ENCODE data around the gene RXFP2.

RXFP2 gene

GRCh38 chr13:31733066-31733465 lies 6.3 kb upstream of the RXFP2 start:
- Histone ChIP-seq H3K27ac (replicated peaks) (no peak overlapping the region), H3K27me3 (ENCODE audit: insufficient read depth, poor library complexity, severe bottlenecking) (no peaks in the 10 kb centered on the region), H3K4me3 (replicated peaks; ENCODE audit: insufficient read depth, low read length) (no peak overlapping the region)
- TF ChIP-seq POLR2AphosphoS5 (IDR thresholded peaks at IDR 0.05; ENCODE audit: low read depth) (no peak), CTCF (IDR thresholded peaks at IDR 0.05; ENCODE audit: insufficient read depth, low read length) (no peak), SPI1 (IDR thresholded peaks at IDR 0.05; ENCODE audit: borderline replicate concordance, low read depth) (no peak), GABPA (IDR thresholded peaks at IDR 0.05; ENCODE audit: low read depth) (no peak), REST (IDR thresholded peaks at IDR 0.05; ENCODE audit: insufficient replicate concordance, low read depth) (no peak)
- DNase-seq (ENCODE audit: low read depth in 1 of 2, low spot score in 1 of 2), result no peak

- Histone ChIP-seq H3K4me3 (replicated peaks; ENCODE audit: insufficient read depth, low read length) (no peak overlapping the region), H3K27me3 (ENCODE audit: insufficient read depth, poor library complexity, severe bottlenecking) (no peaks in the 10 kb centered on the region), H3K27ac (replicated peaks) (no peak overlapping the region)
- TF ChIP-seq REST (IDR thresholded peaks at IDR 0.05; ENCODE audit: insufficient replicate concordance, low read depth), result no peak
- no peak for TF ChIP-seq SPI1 (IDR thresholded peaks at IDR 0.05; ENCODE audit: borderline replicate concordance, low read depth)
- no peak for DNase-seq (ENCODE audit: low read depth in 1 of 2, low spot score in 1 of 2)
Observed at GRCh38 chr13:31733647-31734046, 5.7 kb upstream of the RXFP2 start.

- peak; percentile 25 to 67 for DNase-seq (ENCODE audit: low read depth in 1 of 2, low spot score in 1 of 2)
- Histone ChIP-seq H3K27ac (replicated peaks) (no peak overlapping the region), H3K27me3 (ENCODE audit: insufficient read depth, poor library complexity, severe bottlenecking) (no peaks in the 10 kb centered on the region), H3K4me3 (replicated peaks; ENCODE audit: insufficient read depth, low read length) (no peak overlapping the region)
- TF ChIP-seq POLR2AphosphoS5 (IDR thresholded peaks at IDR 0.05; ENCODE audit: low read depth), result no peak
- peak; percentile 86 for TF ChIP-seq CTCF (IDR thresholded peaks at IDR 0.05; ENCODE audit: insufficient read depth, low read length)
Observed at GRCh38 chr13:31742097-31742734, 2.9 kb downstream of the RXFP2 start.

GRCh38 chr13:31747291-31747690 lies 8.0 kb downstream of the RXFP2 start:
- DNase-seq (ENCODE audit: low read depth in 1 of 2, low spot score in 1 of 2), result no peak
- peaks cover 4% of the 10 kb centered on the region for H3K27me3 ChIP-seq (ENCODE audit: insufficient read depth, poor library complexity, severe bottlenecking)
- TF ChIP-seq GABPA (IDR thresholded peaks at IDR 0.05; ENCODE audit: low read depth) (no peak), POLR2AphosphoS5 (IDR thresholded peaks at IDR 0.05; ENCODE audit: low read depth) (no peak), REST (IDR thresholded peaks at IDR 0.05; ENCODE audit: insufficient replicate concordance, low read depth) (no peak), CTCF (IDR thresholded peaks at IDR 0.05; ENCODE audit: insufficient read depth, low read length) (no peak), SPI1 (IDR thresholded peaks at IDR 0.05; ENCODE audit: borderline replicate concordance, low read depth) (no peak)

More at GRCh38 chr13:31747291-31747690, 8.0 kb downstream of the RXFP2 start:
- H3K27ac ChIP-seq (replicated peaks), result no peak overlapping the region
- H3K4me3 ChIP-seq (replicated peaks; ENCODE audit: insufficient read depth, low read length), result no peak overlapping the region
